T-cell (primary cell): Measurements from ENCODE around the gene PARP2. TPM values are rescaled to one million over a fixed set of nuclear protein-coding genes. Genes with fewer than 3 reads are reported as not detected.
"Not testable (repeated sequence)": the region's sequence is repeated elsewhere in the genome, so short reads cannot be mapped to it uniquely, and the experiment has no call there.

Experiments used
- ATAC-seq, 4 experiments: fragments of 200-7000 bp in 3 of 4; fragments of 150-1000 bp in 1 of 4; cut with Tn5 transposase; replicated peaks in 1 of 4; 1 replicate in 3 of 4; 2 replicates in 1 of 4; pipeline ENCODE4 v1.10.0; 2021; ENCODE audit warnings: moderate library complexity in 3 of 4, mild to moderate bottlenecking in 2 of 4, moderate number of reproducible peaks in 1 of 4
- CTCF ChIA-PET, 2 donors: fragments of 300-600 bp; sonication (Branson Sonifier 250); formaldehyde crosslinking; loops; one replicate each; lab custom pipeline; 2022; ENCODE audit warnings: antibody characterized with exemption in 2 of 2; lab: Charles Lee
- POLR2A ChIA-PET, 2 donors: fragments of 300-600 bp; sonication (Branson Sonifier 250); formaldehyde crosslinking; loops; one replicate each; lab custom pipeline; 2022; ENCODE audit warnings: antibody characterized with exemption in 2 of 2; lab: Charles Lee
- DNase-seq, 35 experiments: peaks; one replicate each; pipeline versions ENCODE4 v3.0.0 to v3.0.0-alpha.2; 2013 to 2023
- H3K27ac ChIP-seq: one replicate; pipeline ENCODE4 v1.5.1; 2013; ENCODE audit warnings: low read length
- H3K27me3 ChIP-seq, 2 experiments: replicated peaks in 1 of 2; 1 replicate in 1 of 2; 2 replicates in 1 of 2; pipeline versions ENCODE4 v1.6.1 to v1.7.0; 2013; ENCODE audit warnings: low read length in 1 of 2, mixed read lengths in 1 of 2; ENCODE audit not compliant: control insufficient read depth in 2 of 2, insufficient read depth in 2 of 2; ENCODE audit errors: extremely low read depth in 1 of 2
- H3K36me3 ChIP-seq, 2 donors: 1 replicate in 1 of 2; 2 replicates in 1 of 2; pipeline versions ENCODE4 v1.6.1 to v1.7.0; 2013; ENCODE audit warnings: low read length in 1 of 2; ENCODE audit not compliant: control insufficient read depth in 2 of 2, insufficient read depth in 1 of 2; ENCODE audit errors: extremely low read depth in 1 of 2
- H3K4me1 ChIP-seq, 2 experiments: 1 replicate in 1 of 2; 2 replicates in 1 of 2; pipeline versions ENCODE4 v1.6.1 to v1.7.0; 2013; ENCODE audit warnings: low read length in 2 of 2, mixed read lengths in 1 of 2; ENCODE audit not compliant: insufficient read depth in 2 of 2, control insufficient read depth in 1 of 2; ENCODE audit errors: extremely low read depth in 1 of 2
- H3K4me3 ChIP-seq, 2 donors: 1 replicate in 1 of 2; 2 replicates in 1 of 2; pipeline versions ENCODE4 v1.5.1 to v1.7.0; 2013; ENCODE audit warnings: mild to moderate bottlenecking in 2 of 2, low read length in 1 of 2, moderate library complexity in 1 of 2; ENCODE audit not compliant: control insufficient read depth in 1 of 2; ENCODE audit errors: extremely low read depth in 1 of 2
- H3K9me3 ChIP-seq: 2 replicates; pipeline ENCODE4 v1.7.0; 2013
- H3K27ac Mint-ChIP-seq, 2 donors: one replicate each; pipeline ENCODE4 v1.8.0; 2020 to 2021; ENCODE audit warnings: mild to moderate bottlenecking in 2 of 2, mixed read lengths in 2 of 2
- H3K27me3 Mint-ChIP-seq, 2 donors: one replicate each; pipeline ENCODE4 v1.8.0; 2021 to 2022; ENCODE audit warnings: mixed read lengths in 2 of 2
- H3K36me3 Mint-ChIP-seq: one replicate; pipeline ENCODE4 v1.8.0; 2021; ENCODE audit warnings: mixed read lengths
- H3K4me1 Mint-ChIP-seq, 3 donors: one replicate each; pipeline ENCODE4 v1.8.0; 2020 to 2022; ENCODE audit warnings: mixed read lengths in 3 of 3, mild to moderate bottlenecking in 1 of 3
- H3K4me3 Mint-ChIP-seq, 3 donors: one replicate each; pipeline ENCODE4 v1.8.0; 2020 to 2022; ENCODE audit warnings: mild to moderate bottlenecking in 3 of 3, mixed read lengths in 3 of 3, moderate library complexity in 3 of 3
- H3K9me3 Mint-ChIP-seq, 3 donors: one replicate each; pipeline ENCODE4 v1.8.0; 2020 to 2022; ENCODE audit warnings: mixed read lengths in 3 of 3
- WGBS: methylation state at CpG from one replicate; pipeline ENCODE4 v1.1.5; 2013; ENCODE audit warnings: missing lambda C conversion rate; ENCODE audit not compliant: insufficient coverage; 5-methylcytosine and 5-hydroxymethylcytosine counted together
- total RNA-seq, 35 experiments: library from RNA in 6 of 35; stranded (reverse) in 6 of 35; fragments of 120-200 nt in 1 of 35; gene quantifications; one replicate each; pipeline versions ENCODE4 v1.2.1 to v1.2.4 and lab custom pipeline; 2013 to 2026

PARP2 gene
- total RNA-seq, 5 donors from 2014 or later (not counting 1 experiment from before 2014, with no cell fraction given) = 14.6 to 21.8 (median 15.8) TPM

DNA sequence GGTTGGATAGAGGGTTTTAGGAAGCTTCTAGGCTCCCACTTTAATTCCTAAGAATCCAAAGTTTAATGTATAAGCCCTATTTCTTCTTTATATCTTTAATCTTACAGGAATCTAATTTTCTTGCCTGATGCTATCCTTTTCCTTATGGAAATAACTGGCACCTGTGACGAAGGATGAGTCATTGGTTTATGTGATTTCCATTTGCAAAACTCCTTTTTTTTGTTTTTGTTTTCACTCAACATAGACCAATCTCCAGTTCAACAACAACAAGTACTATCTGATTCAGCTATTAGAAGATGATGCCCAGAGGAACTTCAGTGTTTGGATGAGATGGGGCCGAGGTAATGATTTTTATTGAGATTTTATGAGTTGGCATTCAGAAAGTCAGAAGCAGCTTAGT lies 6.8 kb downstream of the PARP2 start:
- Mint-ChIP-seq H3K4me1 (peaks cover 0 to 6% (median 4%) of the 10 kb centered on the region in 3 donors), H3K9me3 (no peaks in the 10 kb centered on the region), H3K36me3 (peaks cover 39% of the 10 kb centered on the region), H3K27me3 (no peaks in the 10 kb centered on the region), H3K27ac (no peak overlapping the region), H3K4me3 (no peak overlapping the region)
- no peak for ATAC-seq
- Histone ChIP-seq H3K4me3 (no peak overlapping the region), H3K4me1 (no peaks in the 10 kb centered on the region), H3K27me3 (no peaks in the 10 kb centered on the region), H3K36me3 (peaks cover 4 to 54% of the 10 kb centered on the region in 2 donors), H3K9me3 (no peaks in the 10 kb centered on the region), H3K27ac (no peak overlapping the region)
- WGBS = 83% methylated on average over 1 of the region's 2 CpGs
- CTCF ChIA-PET = interaction anchor here in 1 of 2 donors (0.7 kb wide), 1 partner anchor 68 kb away, joined by 3 read pairs; no protein-coding TSS in a partner anchor
- POLR2A ChIA-PET = no interaction called here
- DNase-seq = no peak

DNA sequence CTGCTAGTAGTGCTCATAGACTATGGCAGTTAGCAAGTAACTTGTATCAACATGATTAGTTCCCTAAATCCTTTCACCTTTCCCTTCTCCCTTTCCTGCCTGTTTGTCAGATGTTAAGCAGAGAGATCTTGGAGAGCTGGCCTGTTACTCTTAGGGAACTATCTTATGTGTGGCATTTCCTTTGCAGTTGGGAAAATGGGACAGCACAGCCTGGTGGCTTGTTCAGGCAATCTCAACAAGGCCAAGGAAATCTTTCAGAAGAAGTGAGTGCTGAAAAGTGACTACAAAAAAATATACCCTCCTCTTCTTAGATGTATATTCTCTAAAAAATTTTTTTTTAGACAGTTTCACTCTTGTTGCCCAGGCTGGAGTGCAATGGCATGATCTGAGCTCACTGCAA lies 7.4 kb downstream of the PARP2 start:
- H3K4me3 ChIP-seq = no peak overlapping the region
- peaks cover 0 to 4% (median under 1%) of the 10 kb centered on the region in 3 donors for H3K4me1 Mint-ChIP-seq
- no peak overlapping the region for H3K27ac Mint-ChIP-seq
- ChIA-PET CTCF (no interaction called here), POLR2A (no interaction called here)
- H3K36me3 ChIP-seq = peaks cover 4 to 60% of the 10 kb centered on the region in 2 donors
- H3K9me3 ChIP-seq = no peaks in the 10 kb centered on the region
- no peaks in the 10 kb centered on the region for H3K9me3 Mint-ChIP-seq
- no peaks in the 10 kb centered on the region for H3K4me1 ChIP-seq
- no peaks in the 10 kb centered on the region for H3K27me3 Mint-ChIP-seq
- H3K27ac ChIP-seq = no peak overlapping the region
- peaks cover 40% of the 10 kb centered on the region for H3K36me3 Mint-ChIP-seq
- no peak for ATAC-seq
- no peak overlapping the region for H3K4me3 Mint-ChIP-seq
- peak in 1 of 35 experiments; percentile 13 for DNase-seq
- H3K27me3 ChIP-seq = no peaks in the 10 kb centered on the region

DNA sequence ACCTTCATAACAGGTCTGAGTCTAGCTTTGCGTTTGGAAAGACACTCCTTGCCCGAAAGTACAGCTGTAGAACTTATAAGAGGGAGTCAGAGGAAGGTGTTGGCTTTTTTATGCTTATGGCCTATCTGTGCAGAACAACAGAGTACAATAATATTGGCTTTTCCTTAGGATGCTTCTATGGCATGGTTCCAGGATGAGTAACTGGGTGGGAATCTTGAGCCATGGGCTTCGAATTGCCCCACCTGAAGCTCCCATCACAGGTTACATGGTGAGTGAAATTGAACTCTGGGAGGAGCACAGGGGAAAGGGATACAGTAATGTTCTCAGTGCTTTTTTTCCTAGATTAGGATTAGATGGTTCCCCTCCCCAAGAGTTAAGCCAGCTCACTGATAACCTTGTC lies 13.0 kb downstream of the PARP2 start:
- peak overlapping the region in 1 of 2 donors; percentile 7 for H3K27ac Mint-ChIP-seq
- H3K9me3 ChIP-seq = no peaks in the 10 kb centered on the region
- H3K4me3 ChIP-seq = no peak overlapping the region
- H3K4me3 Mint-ChIP-seq = no peak overlapping the region
- no peaks in the 10 kb centered on the region for H3K27me3 Mint-ChIP-seq
- H3K4me1 Mint-ChIP-seq = no peaks in the 10 kb centered on the region
- WGBS = 95% methylated on average over 3 of the region's 3 CpGs
- no peak for DNase-seq
- H3K9me3 Mint-ChIP-seq = no peaks in the 10 kb centered on the region
- no peak overlapping the region for H3K27ac ChIP-seq
- peaks cover 12 to 59% of the 10 kb centered on the region in 2 donors for H3K36me3 ChIP-seq
- no peaks in the 10 kb centered on the region for H3K27me3 ChIP-seq
- no peak for ATAC-seq
- ChIA-PET POLR2A (no interaction called here), CTCF (no interaction called here)
- H3K4me1 ChIP-seq = no peaks in the 10 kb centered on the region
- peaks cover 53% of the 10 kb centered on the region for H3K36me3 Mint-ChIP-seq

DNA sequence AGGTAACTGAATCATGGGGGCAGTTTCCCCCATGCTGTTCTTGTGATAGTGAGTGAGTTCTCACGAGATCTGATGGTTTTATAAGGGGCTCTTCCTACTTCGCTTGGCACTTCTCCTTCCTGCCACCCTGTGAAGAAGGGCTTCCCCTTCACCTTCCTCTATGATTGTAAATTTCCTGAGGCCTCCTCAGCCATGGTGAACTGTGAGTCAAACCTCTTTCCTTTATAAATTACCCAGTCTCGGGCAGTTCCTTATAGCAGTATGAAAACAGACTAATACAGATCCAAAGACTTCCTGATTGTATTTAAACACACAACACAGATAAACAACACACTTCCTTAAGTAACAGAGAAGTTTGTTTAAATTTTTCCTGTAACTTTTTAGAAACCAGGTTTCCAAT lies 15.0 kb downstream of the PARP2 start:
- DNase-seq, H3K9me3 Mint-ChIP-seq, POLR2A ChIA-PET, H3K27ac ChIP-seq, H3K27me3 Mint-ChIP-seq, H3K4me1 ChIP-seq, ATAC-seq, H3K4me1 Mint-ChIP-seq, H3K4me3 Mint-ChIP-seq, H3K4me3 ChIP-seq, H3K9me3 ChIP-seq, H3K27me3 ChIP-seq, CTCF ChIA-PET: not testable (repeated sequence)
- no CpG with 5 or more reads among the region's 3 CpGs for WGBS
- H3K36me3 ChIP-seq = peaks cover 12 to 48% of the 10 kb centered on the region in 2 donors
- H3K27ac Mint-ChIP-seq = peak overlapping the region; percentile 71 to 77
- peaks cover 55% of the 10 kb centered on the region for H3K36me3 Mint-ChIP-seq

DNA sequence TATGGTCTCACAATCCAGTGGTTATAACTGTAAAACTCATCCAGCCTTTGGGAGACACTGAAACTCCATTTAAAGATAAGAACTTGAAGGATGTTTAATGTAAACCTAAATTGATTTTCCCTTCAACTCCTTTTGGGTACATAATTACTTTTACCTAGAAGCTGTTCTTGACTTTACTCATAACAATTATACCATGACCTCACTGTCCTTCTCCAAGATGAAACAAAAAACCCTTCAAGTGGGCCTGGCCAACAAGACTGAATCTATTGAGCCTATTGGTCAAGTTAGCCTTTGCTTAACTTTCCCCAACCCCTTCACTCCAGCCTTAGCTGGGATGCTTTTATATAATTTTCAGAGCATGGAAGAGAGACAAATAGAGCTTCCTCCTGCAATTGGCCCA lies 22.5 kb downstream of the PARP2 start:
- no peak overlapping the region for H3K4me3 Mint-ChIP-seq
- no peak overlapping the region for H3K4me3 ChIP-seq
- H3K4me1 ChIP-seq = no peaks in the 10 kb centered on the region
- H3K27me3 ChIP-seq = no peaks in the 10 kb centered on the region
- ChIA-PET POLR2A (no interaction called here), CTCF (no interaction called here)
- H3K9me3 ChIP-seq = no peaks in the 10 kb centered on the region
- DNase-seq = no peak
- peaks cover 23 to 50% of the 10 kb centered on the region in 2 donors for H3K36me3 ChIP-seq
- peaks cover 44% of the 10 kb centered on the region for H3K36me3 Mint-ChIP-seq
- H3K27ac ChIP-seq = no peak overlapping the region
- H3K9me3 Mint-ChIP-seq = no peaks in the 10 kb centered on the region
- ATAC-seq = no peak
- H3K4me1 Mint-ChIP-seq = no peaks in the 10 kb centered on the region
- H3K27me3 Mint-ChIP-seq = no peaks in the 10 kb centered on the region
- H3K27ac Mint-ChIP-seq = no peak overlapping the region

DNA sequence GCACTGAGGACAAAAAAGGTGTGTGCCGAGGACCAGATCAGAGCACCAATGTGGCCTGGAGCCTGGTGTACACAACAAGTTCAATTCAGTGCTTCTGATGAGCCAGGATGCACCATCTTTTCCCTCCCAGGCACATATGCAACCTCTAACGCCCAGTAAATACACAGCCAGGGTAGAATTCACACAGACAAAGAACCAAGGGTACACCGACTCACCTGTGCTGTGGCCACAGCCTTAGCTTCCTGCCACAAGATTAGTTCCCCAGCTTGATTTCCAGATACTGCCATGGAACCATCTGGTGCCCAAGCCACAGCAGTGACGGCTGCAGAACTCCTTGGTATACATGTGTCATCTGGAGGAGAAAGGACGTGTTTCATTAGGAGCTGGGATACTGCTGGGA lies 29.4 kb downstream of the PARP2 start:
- H3K4me3 Mint-ChIP-seq = no peak overlapping the region
- 56% methylated on average over 3 of the region's 5 CpGs for WGBS
- ChIA-PET POLR2A (no interaction called here), CTCF (interaction anchor here in 1 of 2 donors (1.0 kb wide), 1 partner anchor 46 kb away, joined by 7 read pairs; no protein-coding TSS in a partner anchor)
- H3K9me3 Mint-ChIP-seq = no peaks in the 10 kb centered on the region
- Histone ChIP-seq H3K4me3 (no peak overlapping the region), H3K36me3 (peaks cover 31 to 90% of the 10 kb centered on the region in 2 donors), H3K27ac (no peak overlapping the region), H3K9me3 (no peaks in the 10 kb centered on the region), H3K27me3 (no peaks in the 10 kb centered on the region), H3K4me1 (no peaks in the 10 kb centered on the region)
- no peak for DNase-seq
- H3K27me3 Mint-ChIP-seq = no peaks in the 10 kb centered on the region
- peaks cover 82% of the 10 kb centered on the region for H3K36me3 Mint-ChIP-seq
- H3K4me1 Mint-ChIP-seq = no peaks in the 10 kb centered on the region
- peak overlapping the region in 1 of 2 donors; percentile 41 for H3K27ac Mint-ChIP-seq
- no peak for ATAC-seq

DNA sequence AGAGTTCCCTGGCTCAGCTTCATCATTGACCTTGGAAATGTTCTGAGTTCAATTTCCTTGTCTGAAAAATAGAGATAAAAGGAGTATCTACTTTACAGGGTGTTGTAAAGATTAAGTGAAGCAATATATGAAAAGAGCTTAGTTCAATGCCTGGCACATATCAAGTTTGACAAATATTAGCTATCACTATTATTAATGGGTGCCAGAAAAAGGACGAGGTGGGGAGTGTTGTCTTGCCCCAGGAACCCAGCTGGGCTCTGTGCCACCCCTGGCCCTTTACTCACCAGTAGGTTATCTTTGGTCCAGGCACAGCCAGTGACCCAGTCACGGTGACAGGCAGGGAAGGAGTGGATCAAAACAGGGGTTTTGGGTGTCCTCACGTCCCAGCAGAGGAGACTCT lies 32.0 kb downstream of the PARP2 start:
- Mint-ChIP-seq H3K4me1 (no peaks in the 10 kb centered on the region), H3K27me3 (no peaks in the 10 kb centered on the region), H3K27ac (peak overlapping the region in 1 of 2 donors; percentile 44), H3K4me3 (no peak overlapping the region), H3K9me3 (no peaks in the 10 kb centered on the region), H3K36me3 (peaks cover 82% of the 10 kb centered on the region)
- DNase-seq = no peak
- WGBS = 76% methylated on average over 2 of the region's 3 CpGs
- Histone ChIP-seq H3K36me3 (peaks cover 34 to 95% of the 10 kb centered on the region in 2 donors), H3K4me3 (no peak overlapping the region), H3K27me3 (no peaks in the 10 kb centered on the region), H3K9me3 (no peaks in the 10 kb centered on the region), H3K4me1 (no peaks in the 10 kb centered on the region), H3K27ac (no peak overlapping the region)
- CTCF ChIA-PET = no interaction called here
- POLR2A ChIA-PET = no interaction called here
- ATAC-seq = no peak
